DMS 273 (cell line): ENCODE data around the gene ARF5.
A peak's percentile ranks its signal among the peaks of the same experiment; 100 is the strongest.

Source experiments
- DNase-seq: peaks from one replicate; lab custom pipeline; 2025; ENCODE audit not compliant: unreplicated experiment; lab: John Stamatoyannopoulos, UW

The ARF5 gene

DNA sequence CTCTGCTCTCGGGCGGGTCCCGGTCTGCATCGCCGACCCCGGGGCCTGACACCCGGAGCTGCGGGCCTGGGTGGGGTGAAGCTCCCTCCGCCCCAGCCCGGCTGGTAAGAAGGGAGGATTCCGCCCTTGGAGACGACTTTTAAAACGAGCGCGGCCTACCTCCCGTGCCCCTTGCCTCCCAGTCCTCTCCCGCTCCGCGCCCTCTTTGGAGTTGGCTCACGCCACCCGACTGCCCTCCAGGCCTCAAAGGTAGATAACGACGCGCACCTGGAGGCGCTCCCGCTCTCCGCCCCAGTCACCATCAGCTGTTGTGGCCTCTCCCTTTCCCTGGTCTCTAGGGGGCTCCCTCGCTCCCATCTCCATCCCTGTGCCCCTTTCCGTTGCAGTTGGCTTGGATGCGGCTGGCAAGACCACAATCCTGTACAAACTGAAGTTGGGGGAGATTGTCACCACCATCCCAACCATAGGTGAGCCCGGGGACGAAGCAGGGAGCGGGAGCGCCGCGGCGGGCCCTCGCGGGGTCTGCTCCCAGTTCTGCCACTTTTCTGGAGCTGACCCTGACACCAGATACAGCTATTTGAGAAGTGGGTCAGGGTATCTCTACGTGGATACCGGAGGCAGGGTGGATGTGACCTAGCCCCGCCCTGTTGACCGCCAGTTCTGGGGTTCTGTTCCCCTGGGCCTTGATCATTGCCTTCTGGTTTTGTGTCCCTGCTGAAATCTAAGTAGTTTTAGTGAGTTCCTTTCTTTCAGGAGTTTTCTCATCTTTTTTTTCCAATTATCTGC, 679 bp downstream of the ARF5 start:
- peak; percentile 81 for DNase-seq

DNA sequence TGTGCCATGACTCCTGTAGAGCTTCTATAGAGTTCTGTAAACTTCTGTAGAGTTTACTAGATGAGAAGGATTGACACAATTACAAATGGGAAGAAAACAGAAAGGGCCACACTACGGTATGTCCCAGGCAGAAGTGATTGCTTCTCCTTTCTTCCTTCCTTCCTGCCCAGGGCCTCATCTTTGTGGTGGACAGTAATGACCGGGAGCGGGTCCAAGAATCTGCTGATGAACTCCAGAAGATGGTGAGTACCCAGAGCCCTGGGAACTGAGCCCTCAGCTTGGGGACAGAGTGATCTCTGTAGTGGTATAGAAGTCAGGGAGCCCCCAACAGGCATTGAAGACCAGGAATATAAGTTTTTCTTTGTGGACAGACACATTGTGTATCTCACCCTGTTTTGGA, 1.7 kb downstream of the ARF5 start:
- DNase-seq = no peak

DNA sequence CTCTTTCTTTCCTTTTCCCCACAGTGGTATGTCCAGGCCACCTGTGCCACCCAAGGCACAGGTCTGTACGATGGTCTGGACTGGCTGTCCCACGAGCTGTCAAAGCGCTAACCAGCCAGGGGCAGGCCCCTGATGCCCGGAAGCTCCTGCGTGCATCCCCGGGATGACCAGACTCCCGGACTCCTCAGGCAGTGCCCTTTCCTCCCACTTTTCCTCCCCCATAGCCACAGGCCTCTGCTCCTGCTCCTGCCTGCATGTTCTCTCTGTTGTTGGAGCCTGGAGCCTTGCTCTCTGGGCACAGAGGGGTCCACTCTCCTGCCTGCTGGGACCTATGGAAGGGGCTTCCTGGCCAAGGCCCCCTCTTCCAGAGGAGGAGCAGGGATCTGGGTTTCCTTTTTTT, 3.0 kb downstream of the ARF5 start:
- no peak for DNase-seq

DNA sequence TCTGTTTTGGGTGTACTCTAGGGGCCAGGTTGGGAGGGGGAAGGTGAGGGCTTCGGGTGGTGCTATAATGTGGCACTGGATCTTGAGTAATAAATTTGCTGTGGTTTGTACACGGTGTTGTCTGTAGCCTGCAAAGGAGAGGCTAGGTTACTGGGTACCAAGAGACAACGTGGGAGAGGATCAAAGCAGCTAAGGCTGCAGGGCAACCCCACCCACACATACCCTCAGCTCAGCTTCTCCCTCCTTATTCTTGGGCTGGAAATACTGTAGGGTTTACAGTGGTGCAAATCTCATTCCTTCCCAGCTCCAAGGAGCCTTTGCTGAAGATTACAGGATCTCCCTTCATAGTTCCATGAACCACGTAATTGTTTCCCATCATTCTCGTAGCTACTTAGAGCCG, 3.4 kb downstream of the ARF5 start:
- DNase-seq = no peak

DNA sequence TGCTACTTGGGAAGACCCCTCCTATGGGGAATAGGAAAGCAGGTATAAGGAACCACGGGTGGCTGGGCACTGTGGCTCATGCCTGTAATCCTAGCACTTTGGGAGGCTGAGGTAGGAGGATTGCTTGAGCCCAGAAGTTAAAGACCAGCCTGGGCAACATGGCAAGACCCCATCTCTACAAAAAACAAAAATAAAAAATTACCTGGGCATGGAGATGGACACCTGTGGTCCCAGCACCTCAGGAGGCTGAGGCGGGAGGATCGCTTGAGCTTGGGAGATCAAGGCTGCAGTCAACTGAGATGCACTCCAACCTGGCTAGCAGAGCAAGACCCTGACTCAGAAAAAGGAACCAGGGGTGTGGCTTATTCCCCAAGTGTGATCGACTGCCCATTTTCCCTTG, 4.3 kb downstream of the ARF5 start:
- no peak for DNase-seq

DNA sequence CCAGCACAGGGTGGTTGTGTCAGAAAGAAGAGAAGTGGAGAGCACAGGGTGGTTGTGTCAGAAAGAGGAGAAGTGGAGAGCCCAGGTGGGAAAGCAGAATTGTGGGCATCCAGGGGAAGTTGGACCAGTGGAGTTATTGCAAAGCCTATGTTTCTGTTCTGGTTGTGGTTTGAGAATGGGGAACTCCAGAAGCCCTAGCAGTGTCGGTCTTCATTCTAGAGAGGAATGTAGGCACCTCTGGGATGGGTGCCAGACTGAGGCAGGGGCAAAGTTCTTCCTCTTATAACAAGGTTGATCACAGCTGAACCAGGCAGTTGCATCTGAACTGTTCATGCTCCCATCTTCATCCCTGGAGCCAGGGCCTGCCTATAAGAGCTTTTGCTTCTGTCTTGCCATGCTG, 6.3 kb downstream of the ARF5 start:
- DNase-seq = no peak

DNA sequence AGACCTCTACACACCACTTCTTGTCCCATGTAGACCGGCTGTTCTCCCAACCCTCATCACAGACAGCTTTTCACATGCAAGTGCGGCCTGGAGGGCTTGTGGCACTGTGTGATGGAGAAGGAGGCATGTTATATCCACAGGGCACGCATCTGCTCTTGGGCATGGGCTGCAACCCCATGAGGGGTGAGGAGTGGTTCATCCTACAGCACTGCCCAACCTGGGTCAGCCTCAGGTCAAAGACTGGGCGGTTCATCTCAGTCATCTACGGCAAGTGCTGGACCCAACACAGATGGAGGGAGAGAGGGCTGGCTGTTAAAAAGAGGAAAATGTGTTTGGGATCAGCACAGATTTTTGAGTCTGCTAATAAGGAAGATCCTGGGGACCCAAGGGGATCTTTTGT, 7.5 kb downstream of the ARF5 start:
- DNase-seq = no peak

DNA sequence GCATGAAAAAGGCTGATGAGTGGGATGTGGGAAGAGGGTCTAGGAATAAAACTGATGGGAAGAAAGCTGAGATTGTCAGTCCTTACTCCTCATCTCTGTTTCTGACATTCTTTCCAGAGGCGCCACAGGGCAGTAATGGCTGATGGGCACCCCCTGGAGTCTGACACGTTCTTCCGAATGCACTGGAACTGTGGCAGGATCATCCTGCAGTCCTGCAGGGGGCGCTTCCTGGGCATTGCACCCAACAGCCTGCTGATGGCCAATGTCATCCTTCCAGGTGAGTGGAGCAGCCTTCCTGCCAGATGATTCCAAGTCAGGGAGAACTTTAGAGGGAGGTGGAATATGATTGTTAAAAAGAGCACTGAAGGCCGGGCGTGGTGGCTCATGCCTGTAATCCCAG, 10.1 kb downstream of the ARF5 start:
- DNase-seq = peak; percentile 63

DNA sequence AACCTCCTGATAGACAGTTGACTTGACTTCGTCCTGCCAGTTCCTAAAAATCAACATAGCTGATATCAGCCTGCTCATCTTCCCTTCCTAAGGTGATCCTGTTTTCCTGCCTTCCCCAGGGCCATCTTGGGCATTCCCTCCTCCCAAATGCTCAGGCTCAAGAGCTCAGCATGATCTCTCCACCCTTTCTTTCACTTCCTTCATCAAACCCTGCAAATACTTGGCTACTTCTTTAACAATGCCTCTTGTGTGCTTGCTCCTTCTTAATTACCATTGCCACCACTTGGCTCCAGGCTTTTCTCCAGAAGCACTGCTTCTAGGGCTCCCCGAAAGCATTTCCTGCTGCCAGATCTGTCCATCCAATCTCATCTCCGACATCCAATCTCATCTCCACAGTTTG, 12.7 kb downstream of the ARF5 start:
- no peak for DNase-seq

DNA sequence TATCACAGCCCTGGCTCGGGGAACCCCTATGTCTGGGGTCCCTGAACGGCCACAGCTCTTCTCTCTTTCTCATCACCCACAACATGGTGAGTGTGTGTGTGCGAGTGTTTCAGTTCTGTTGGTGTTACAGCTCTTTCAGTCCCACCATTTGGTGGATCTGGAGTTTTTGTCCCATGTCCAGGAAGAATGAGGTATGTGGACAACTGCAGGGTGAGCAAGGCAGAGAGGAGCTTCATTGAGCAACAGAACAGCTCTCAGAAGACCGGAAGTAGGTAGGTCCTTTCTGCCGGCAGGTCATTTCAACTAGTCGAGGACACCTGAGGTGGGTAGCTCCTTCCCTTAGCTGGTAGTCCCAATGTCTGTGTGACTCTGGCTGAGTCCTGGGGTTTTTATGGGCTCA, 20.2 kb downstream of the ARF5 start:
- DNase-seq = no peak

DNA sequence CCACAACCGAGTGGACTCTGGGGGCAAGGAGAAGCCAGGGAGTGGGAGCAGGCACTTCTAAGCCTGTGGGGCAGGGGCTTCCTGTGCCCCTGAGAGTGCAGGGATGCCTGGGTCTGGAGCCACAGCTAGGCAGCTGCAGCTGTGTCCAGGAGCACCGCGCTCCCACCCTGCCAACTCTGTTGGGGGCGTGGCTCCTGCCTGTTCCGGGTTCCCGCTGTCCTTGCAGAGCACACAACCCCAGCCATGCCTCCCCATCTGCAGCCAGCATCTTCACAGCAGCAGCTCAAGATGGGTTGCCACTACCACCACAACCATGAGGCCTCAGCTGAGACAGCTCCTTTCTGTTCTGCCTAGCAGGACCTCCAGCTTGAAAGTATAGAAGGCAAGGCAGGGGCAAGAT, 21.1 kb downstream of the ARF5 start:
- no peak for DNase-seq

DNA sequence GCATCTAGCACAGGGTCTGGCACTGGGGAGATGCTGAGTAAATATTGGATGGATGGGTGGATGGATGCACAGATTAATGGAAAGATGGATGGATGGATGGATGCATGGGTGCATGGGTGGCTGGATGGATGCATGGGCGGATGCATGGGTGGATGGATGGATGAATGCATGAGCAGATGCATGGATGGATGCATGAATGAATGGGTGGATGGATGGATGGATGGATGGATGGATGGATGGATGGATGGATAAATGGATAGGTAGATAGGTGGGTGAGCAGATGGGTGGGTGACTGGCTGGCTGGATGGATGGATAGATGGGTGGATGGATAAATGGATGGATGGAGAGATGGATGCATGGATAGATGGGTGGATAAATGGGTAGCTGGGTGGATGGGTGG, 24.1 kb downstream of the ARF5 start:
- DNase-seq = no peak

DNA sequence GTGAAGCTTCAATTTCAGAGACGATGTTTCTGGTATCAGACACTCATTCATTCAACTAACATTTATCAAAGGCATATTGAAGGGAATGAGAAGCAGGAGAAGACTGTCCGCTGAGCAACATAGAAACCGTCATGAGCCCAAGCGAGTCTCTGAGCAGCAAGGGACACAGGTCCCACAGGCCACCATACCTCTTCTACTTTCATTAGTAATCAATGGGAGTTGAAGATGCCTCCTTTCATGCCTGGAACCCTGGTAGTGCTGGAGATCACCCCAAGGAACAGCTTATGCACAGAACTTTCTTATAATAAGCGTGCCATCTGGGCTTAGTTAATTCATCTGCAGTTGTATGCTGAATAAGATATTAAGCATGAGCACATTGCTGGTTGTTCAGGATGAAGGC, 28.5 kb downstream of the ARF5 start:
- DNase-seq = no peak

DNA sequence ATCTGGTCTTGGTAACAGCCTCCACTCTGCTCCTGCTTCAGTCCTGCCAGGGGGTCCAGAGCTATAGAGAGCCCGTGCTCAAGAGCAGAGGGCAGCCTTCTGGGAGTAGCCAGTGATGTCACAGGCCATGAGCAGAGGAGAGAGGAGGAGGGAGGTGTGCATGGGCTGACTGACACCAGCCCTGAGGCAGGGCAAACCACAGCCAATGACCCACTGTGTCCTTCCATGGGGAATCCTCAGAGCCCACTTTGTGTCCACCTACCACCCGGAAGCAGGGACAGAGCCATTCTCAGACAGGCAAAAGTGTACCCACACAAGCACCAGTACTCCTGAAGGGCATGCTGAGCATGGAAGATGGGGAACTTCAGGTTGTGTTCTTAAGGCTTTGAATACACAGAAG, 29.8 kb downstream of the ARF5 start, which contains the start of gene PAX4:
Gene PAX4, minus strand, starts transcription at position 101 of the 400 bp plus-strand sequence. CDS start 2,214 bp downstream, outside the sequence.
- DNase-seq = no peak

DNA sequence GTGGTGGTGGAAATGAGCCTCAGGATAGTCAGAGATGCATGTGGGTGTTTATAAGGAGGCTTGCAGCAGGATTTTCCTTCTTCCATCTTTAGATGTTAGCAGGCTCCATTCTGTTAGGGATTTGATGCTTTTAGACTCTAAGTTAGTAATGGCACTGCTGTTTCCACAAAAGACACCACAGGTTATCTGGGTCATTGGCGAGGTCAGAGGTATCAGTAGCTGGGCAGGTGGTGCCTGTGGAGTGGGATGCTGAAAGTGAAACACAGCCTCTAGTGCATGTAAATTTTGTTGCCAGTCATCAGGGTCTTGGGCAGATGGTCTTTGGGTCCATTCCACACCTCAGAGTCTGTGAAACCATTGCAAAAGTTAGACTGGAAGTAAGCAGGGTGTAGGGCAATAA, 30.6 kb downstream of the ARF5 start:
- DNase-seq = peak; percentile 31

DNA sequence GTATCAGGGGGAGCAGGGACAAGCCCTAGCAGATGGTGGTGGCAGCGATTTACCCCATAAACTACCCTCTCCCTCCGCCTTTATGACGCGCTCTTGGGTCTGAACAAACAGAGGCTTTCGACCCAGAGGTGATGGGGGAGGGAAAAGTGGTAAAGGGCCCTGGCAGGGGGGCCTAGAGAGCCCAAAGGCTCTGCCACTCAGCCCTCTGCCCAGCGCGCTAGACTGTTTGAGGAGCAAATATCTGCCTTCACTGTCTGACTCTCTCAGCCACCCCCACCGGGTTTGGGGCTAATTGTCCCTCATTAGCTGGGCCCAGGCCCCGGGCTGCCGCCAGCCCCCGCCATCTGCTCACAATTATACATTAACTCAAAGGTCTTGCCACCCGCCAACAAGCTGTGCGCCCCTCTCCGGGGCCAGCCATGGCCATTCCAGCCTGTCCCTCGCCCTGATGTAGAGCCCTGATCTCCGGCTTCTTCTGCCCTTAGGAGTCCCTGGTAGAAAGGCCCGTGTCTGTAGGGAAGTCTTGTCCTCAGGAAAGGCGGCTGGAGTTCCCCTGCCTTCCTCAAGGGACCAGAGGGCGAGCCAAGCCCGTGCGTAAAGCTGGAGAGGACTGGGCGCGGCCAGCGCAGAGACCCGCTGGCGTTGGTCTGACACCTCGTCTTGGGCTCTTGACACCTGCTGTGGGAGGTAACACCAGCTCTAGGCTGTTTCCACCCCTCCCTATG, 31.6 kb downstream of the ARF5 start:
- DNase-seq = peak; percentile 91

DNA sequence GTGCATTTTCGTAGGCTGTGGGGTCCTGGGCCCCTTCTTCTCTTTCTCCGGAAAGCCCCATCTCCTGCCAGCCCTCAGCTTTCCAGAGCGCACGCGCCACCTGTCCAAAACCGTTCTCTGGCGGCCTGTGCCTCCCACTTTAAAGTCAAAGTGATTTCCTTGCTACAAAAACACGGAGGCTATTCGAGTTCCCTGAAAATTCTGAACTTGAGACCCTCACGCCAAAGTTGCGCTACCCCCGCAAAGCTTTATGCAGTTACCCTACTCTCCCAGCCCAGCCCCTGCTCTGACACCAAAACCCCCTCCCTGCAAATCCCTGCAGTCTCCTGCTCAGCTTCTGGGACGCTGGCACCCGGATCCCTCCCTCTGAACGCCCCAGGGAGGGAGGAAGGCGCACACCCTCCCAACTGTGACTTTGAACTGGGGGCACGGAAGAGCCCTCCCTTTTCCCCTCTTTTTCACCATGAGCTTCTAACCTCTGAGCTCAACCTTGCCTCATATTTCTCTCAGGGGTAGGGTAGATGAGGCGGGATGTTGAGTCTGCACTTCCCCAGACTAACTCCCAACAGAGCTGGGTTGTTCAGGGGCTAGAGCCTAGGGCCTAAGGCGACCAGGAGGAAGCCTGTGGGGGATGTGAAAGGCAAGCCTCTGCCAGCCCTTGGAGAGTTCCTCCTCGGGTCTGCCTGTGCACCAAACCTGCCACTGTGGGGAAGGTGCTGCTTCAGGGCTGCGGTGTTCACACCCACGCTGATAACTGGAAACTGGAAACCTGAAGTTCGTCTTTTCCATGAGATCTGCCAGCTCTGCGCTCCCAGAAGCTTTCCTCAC, 32.4 kb downstream of the ARF5 start:
- peak; percentile 82 for DNase-seq

DNA sequence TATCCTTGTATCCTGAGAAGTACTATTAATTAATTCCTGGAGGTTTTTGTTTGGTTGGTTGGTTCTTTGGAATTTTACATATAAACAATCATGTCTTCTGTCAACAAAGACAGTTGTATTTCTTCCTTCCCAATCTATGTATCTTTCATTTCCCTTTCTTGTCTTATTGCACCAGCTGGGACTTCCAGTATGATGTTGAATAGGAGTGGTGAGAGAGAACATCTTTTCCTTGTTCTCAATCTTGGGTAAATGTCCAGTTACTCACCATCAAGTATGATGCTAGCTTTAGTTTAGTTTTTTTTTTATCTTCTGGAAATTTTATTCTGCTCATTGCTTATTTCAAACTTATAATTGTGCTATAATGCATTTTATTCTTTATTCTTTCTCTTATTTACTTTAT, 37.1 kb downstream of the ARF5 start:
- no peak for DNase-seq

DNA sequence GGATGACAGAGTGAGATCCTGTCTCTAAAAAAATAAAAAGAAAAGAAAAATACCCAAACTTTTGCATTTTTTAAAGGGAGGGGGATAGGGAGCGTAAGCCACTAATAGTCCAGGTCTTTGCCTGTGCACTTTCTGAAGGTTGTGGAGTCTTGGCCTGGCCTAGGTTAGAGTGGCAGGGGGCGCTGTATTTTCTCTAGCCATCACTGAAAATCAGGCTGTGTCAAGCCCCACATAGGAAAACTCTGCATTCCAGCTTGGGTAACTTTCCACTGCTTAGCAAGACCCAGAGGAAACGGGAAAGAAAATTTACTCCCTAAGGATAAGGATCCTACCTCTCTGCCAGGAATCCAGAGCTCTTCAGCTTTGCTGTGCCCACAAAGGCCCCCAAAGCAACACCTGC, 40.2 kb downstream of the ARF5 start:
- peak; percentile 38 for DNase-seq

DNA sequence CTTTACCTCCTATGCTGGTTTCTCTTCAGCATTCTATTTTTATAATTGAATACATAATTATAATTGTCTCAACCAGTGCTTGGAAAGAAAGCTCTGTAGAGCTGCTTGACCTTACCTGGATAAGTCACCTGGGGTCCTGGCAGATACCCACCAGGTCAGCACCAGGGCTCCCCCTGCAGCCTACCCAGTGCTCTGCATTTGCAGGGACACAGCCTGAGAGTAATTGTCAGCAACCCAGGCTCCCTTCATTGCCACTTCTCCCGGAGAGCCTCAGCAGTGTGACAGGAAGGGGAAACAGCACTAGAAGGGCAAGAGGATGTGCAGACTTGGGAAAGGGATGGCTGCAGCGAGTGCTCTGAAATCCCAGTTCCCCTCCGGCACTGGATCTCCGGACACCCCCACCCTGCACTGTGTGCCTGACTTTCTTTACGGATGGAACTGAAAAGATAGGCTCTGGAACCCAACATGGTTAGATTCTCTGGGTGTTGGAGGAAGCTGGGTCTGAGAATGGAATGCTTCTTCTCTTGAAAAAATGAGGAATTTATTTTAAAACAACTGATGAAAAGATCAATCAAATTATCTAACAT, 41.1 kb downstream of the ARF5 start:
- DNase-seq = peak; percentile 73

DNA sequence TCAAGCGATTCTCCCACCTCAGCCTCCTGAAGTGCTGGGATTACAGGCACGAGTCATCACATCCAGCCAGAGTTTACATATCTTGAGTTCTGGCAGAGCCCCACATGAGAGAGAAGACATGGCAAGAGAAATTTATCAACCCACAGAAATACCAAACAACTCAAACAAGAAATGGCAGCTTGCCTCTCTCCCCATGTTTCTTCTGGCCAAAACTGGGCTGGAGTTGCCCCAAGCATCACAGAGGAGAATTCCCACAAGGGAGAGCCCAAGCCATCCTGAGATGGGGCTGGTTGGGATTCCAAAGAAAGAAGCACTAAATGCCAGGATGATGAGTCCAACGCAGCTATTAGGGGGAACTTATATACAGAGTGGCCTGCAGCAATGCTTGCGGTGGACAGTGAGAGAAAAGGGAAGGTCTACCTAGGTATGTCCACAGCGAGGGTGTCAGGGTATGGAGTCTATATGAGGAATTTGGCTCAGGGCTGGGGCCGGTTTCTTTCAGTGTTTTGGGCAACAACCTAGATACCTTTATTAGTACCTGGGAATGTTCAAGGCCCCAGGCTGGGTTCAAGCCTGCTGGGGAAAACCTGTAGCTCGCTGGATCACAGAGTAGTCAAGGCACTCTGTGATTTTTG, 44.2 kb downstream of the ARF5 start:
- no peak for DNase-seq
